GM06990 (cell line): Measurements from ENCODE around the gene PPP1R16B.

ENCODE experiments used
- DNase-seq: peaks from one replicate; pipeline ENCODE4 v3.0.0-alpha.2; 2011; ENCODE audit not compliant: insufficient read length; ENCODE audit errors: extremely low read depth
- H3K27me3 ChIP-seq: replicated peaks from 2 replicates; pipeline ENCODE4 v1.6.0; 2011; ENCODE audit warnings: low read length; ENCODE audit not compliant: control insufficient read depth, insufficient read depth
- H3K36me3 ChIP-seq: 2 replicates; pipeline ENCODE4 v1.5.1; 2011; ENCODE audit warnings: low read length; ENCODE audit not compliant: control insufficient read depth, insufficient read depth
- H3K4me3 ChIP-seq: replicated peaks from 2 replicates; pipeline ENCODE4 v1.5.1; 2011; ENCODE audit warnings: low read depth, mild to moderate bottlenecking, control low read depth, low read length
- TF ChIP-seq, protein P1 (sequence below): IDR thresholded peaks from 2 replicates; pipeline ENCODE4 v1.5.1; 2011; ENCODE audit warnings: low read length, control low read depth, mild to moderate bottlenecking, inconsistent platforms; ENCODE audit not compliant: insufficient read depth, poor library complexity, severe bottlenecking

Gene PPP1R16B

DNA sequence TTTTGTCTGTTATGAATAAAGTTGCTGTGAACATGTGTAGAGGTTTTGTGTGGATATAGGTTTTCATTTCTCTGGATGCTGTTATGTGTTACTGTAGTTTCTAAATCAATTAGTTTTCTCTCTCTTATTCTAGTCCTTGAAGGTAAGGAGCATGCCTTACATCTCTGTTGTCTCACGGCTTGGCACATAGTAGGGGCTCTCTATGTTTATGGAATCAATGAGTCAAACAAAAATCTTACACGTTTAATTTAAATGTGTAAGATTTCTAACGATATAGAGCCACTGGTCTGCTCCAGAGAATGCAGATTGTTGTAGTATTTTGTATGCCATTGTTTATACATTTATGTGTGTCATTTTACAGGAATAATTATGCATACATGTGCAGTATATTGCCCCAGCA lies 141.3 kb downstream of the PPP1R16B start:
- TF ChIP-seq, protein P1, sequence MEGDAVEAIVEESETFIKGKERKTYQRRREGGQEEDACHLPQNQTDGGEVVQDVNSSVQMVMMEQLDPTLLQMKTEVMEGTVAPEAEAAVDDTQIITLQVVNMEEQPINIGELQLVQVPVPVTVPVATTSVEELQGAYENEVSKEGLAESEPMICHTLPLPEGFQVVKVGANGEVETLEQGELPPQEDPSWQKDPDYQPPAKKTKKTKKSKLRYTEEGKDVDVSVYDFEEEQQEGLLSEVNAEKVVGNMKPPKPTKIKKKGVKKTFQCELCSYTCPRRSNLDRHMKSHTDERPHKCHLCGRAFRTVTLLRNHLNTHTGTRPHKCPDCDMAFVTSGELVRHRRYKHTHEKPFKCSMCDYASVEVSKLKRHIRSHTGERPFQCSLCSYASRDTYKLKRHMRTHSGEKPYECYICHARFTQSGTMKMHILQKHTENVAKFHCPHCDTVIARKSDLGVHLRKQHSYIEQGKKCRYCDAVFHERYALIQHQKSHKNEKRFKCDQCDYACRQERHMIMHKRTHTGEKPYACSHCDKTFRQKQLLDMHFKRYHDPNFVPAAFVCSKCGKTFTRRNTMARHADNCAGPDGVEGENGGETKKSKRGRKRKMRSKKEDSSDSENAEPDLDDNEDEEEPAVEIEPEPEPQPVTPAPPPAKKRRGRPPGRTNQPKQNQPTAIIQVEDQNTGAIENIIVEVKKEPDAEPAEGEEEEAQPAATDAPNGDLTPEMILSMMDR: no peak
- H3K36me3 ChIP-seq: peaks cover 18% of the 10 kb centered on the region
- H3K4me3 ChIP-seq: no peak overlapping the region
- H3K27me3 ChIP-seq: no peaks in the 10 kb centered on the region
- no peak for DNase-seq

DNA sequence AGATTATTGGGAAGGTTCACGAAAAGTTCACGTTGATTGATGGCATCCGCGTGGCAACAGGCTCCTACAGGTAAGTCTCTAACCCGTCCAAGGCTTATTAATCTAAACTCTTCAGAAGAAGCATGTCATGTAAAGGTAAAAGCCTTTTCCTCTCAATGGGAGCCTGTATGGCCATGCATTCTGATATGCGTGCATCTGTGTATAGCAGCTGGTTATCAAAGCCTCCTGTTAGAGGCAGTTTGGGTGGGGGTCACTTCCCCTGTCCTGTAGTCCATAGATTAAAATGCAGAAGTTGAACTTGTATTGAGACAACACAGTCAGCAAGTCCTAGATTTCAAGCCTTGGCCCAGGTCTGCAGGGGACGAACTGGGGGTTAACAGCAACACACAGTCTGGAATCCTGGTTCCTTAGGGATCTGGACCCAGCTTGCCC lies 142.4 kb downstream of the PPP1R16B start:
- TF ChIP-seq, protein P1: no peak
- no peak for DNase-seq
- Histone ChIP-seq H3K4me3 (no peak overlapping the region), H3K36me3 (peaks cover 20% of the 10 kb centered on the region), H3K27me3 (no peaks in the 10 kb centered on the region)

DNA sequence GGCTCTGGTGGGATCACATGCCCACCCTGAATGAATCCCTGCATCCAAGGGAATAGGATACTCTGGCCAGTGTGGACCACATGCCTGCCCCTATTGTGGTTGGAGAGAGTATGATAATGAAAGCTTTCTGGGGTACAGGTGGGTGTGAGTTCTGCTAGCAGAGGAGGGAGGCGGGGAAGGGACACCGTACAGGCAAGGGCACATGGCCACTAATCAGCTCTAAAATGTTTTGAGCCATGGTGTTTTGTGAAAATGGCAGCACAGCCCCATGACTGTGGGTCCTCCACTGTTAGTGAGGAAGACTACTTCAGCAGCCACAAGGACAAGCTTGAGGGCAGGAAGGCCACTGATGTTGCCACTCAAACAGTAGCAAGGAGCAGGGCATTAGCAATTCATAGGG lies 144.8 kb downstream of the PPP1R16B start:
- peaks cover 19% of the 10 kb centered on the region for H3K36me3 ChIP-seq
- TF ChIP-seq, protein P1: no peak
- H3K27me3 ChIP-seq: no peaks in the 10 kb centered on the region
- DNase-seq: no peak
- H3K4me3 ChIP-seq: no peak overlapping the region

DNA sequence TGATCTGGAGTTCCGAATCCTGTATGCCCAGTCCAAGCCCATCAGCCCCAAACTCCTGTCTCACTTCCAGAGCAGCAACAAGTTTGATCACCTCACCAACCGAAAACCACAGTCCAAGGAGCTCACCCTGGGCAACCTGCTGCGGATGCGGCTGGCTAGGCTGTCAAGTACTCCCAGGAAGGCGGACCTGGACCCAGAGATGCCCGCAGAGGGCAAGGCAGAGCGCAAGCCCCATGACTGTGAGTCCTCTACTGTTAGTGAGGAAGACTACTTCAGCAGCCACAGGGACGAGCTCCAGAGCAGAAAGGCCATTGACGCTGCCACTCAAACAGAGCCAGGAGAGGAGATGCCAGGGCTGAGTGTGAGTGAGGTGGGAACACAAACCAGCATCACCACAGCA lies 146.1 kb downstream of the PPP1R16B start:
- TF ChIP-seq, protein P1: no peak
- no peak overlapping the region for H3K4me3 ChIP-seq
- H3K27me3 ChIP-seq: no peaks in the 10 kb centered on the region
- DNase-seq: no peak
- H3K36me3 ChIP-seq: peaks cover 19% of the 10 kb centered on the region

DNA sequence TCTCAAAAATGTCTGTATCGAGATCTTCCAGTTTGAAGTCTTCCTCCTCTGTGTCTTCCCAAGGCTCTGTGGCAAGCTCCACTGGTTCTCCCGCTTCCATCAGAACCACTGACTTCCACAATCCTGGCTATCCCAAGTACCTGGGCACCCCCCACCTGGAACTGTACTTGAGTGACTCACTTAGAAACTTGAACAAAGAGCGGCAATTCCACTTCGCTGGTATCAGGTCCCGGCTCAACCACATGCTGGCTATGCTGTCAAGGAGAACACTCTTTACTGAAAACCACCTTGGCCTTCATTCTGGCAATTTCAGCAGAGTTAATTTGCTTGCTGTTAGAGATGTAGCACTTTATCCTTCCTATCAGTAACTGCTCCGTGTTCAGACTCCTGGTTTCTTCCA lies 146.7 kb downstream of the PPP1R16B start:
- Histone ChIP-seq H3K27me3 (no peaks in the 10 kb centered on the region), H3K36me3 (peaks cover 19% of the 10 kb centered on the region), H3K4me3 (no peak overlapping the region)
- TF ChIP-seq, protein P1: no peak
- no peak for DNase-seq
